D721Med (cell line): ENCODE measurements around the gene BCR.

Source experiments
- DNase-seq: peaks from one replicate; pipeline ENCODE4 v3.0.0; 2011; ENCODE audit warnings: low spot score; ENCODE audit not compliant: insufficient read length
- FAIRE-seq: peaks from 2 replicates; lab custom pipeline; 2011; peaks lifted over from hg19 to GRCh38; lab: Jason Lieb, UNC
- TF ChIP-seq, protein P1 (sequence below): IDR thresholded peaks from 2 replicates; pipeline ENCODE4 v1.5.1; 2012; ENCODE audit warnings: mild to moderate bottlenecking, control low read depth; ENCODE audit not compliant: insufficient read depth; ENCODE audit errors: missing control alignments

The BCR gene

GRCh38 chr22:23282516-23282915 lies 102.2 kb downstream of the BCR start:
- DNase-seq, result no peak
- TF ChIP-seq, protein P1, sequence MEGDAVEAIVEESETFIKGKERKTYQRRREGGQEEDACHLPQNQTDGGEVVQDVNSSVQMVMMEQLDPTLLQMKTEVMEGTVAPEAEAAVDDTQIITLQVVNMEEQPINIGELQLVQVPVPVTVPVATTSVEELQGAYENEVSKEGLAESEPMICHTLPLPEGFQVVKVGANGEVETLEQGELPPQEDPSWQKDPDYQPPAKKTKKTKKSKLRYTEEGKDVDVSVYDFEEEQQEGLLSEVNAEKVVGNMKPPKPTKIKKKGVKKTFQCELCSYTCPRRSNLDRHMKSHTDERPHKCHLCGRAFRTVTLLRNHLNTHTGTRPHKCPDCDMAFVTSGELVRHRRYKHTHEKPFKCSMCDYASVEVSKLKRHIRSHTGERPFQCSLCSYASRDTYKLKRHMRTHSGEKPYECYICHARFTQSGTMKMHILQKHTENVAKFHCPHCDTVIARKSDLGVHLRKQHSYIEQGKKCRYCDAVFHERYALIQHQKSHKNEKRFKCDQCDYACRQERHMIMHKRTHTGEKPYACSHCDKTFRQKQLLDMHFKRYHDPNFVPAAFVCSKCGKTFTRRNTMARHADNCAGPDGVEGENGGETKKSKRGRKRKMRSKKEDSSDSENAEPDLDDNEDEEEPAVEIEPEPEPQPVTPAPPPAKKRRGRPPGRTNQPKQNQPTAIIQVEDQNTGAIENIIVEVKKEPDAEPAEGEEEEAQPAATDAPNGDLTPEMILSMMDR, result no peak
- no peak for FAIRE-seq

- DNase-seq, result no peak
- TF ChIP-seq, protein P1, result no peak
- FAIRE-seq, result no peak
Measured at GRCh38 chr22:23282986-23283385, 102.7 kb downstream of the BCR start.

- FAIRE-seq, result no peak
- TF ChIP-seq, protein P1, result no peak
- no peak for DNase-seq
Measured at GRCh38 chr22:23283591-23284503, 103.5 kb downstream of the BCR start.

- FAIRE-seq (no peak), DNase-seq (no peak)
- TF ChIP-seq, protein P1, result no peak
Measured at GRCh38 chr22:23284504-23285033, 104.3 kb downstream of the BCR start.

DNA sequence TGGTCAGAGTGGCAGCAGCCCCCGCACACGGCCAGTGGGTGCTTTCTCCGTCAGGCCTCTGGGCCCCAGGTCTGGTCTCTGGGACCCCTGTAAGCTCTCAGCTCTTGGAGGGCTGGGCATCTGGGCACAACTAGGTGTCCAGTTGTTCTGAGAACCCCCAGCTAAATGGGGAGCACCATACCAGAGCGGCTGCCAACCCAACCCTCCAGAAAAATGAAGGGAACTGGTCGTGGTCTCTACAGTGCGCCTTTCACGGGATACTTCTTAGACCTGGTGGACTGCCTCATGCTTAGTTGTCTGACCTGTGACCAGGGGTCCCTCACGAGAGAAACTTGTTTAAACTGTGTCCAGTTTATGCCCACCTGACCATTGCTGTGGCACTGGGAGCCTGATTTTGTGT lies 104.9 kb downstream of the BCR start:
- no peak for DNase-seq
- no peak for FAIRE-seq
- TF ChIP-seq, protein P1, result no peak

- FAIRE-seq, result no peak
- TF ChIP-seq, protein P1, result no peak
- no peak for DNase-seq
Measured at GRCh38 chr22:23285734-23286133, 105.4 kb downstream of the BCR start.

- FAIRE-seq, result no peak
- TF ChIP-seq, protein P1, result no peak
- no peak for DNase-seq
Measured at GRCh38 chr22:23286296-23286695, 106.0 kb downstream of the BCR start.
